DMS 273 (cell line): ENCODE data around the gene FOSL2.

Experiments used
- DNase-seq: peaks from one replicate; lab custom pipeline; 2025; ENCODE audit not compliant: unreplicated experiment; lab: John Stamatoyannopoulos, UW

Gene FOSL2

GRCh38 chr2:28408764-28409599 is 16.3 kb downstream of the FOSL2 start:
- no peak for DNase-seq

- DNase-seq = no peak
These were observed 18.6 kb downstream of the FOSL2 start for GRCh38 chr2:28411166-28411755.

GRCh38 chr2:28411956-28412609 is 19.4 kb downstream of the FOSL2 start:
- no peak for DNase-seq

GRCh38 chr2:28412625-28413151 is 20.0 kb downstream of the FOSL2 start:
- no peak for DNase-seq

GRCh38 chr2:28413152-28413898 is 20.7 kb downstream of the FOSL2 start:
- peak; percentile 83 for DNase-seq

- peak; percentile 46 for DNase-seq
These were observed 21.2 kb downstream of the FOSL2 start for GRCh38 chr2:28413899-28414295.

GRCh38 chr2:28414583-28414982 is 21.9 kb downstream of the FOSL2 start:
- no peak for DNase-seq

- no peak for DNase-seq
These were observed 22.4 kb downstream of the FOSL2 start for GRCh38 chr2:28415010-28415409.

- no peak for DNase-seq
These were observed 23.1 kb downstream of the FOSL2 start for GRCh38 chr2:28415715-28416114.

GRCh38 chr2:28419003-28419402 is 26.3 kb downstream of the FOSL2 start:
- no peak for DNase-seq

- DNase-seq = no peak
These were observed 27.0 kb downstream of the FOSL2 start for GRCh38 chr2:28419443-28420270.

GRCh38 chr2:28420722-28421121 is 28.1 kb downstream of the FOSL2 start:
- no peak for DNase-seq

GRCh38 chr2:28422908-28423741 is 30.5 kb downstream of the FOSL2 start:
- no peak for DNase-seq

GRCh38 chr2:28423856-28424605 is 31.4 kb downstream of the FOSL2 start:
- no peak for DNase-seq

- no peak for DNase-seq
These were observed 32.3 kb downstream of the FOSL2 start for GRCh38 chr2:28424799-28425463.

- no peak for DNase-seq
These were observed 32.8 kb downstream of the FOSL2 start for GRCh38 chr2:28425464-28425835.

GRCh38 chr2:28427741-28428415 is 35.2 kb downstream of the FOSL2 start:
- no peak for DNase-seq

- no peak for DNase-seq
These were observed 35.8 kb downstream of the FOSL2 start for GRCh38 chr2:28428486-28428885.
